ENCODE measurements around the gene ABCC6. TPM values are rescaled to one million over a fixed set of nuclear protein-coding genes. Genes with fewer than 3 reads are reported as not detected.

ABCC6 gene
- total and polyA plus RNA-seq, 2 of the 13 experiments (the other 11 are each of a cell fraction or from before 2014, with no cell fraction given) = 82.4 to 105 TPM

DNA sequence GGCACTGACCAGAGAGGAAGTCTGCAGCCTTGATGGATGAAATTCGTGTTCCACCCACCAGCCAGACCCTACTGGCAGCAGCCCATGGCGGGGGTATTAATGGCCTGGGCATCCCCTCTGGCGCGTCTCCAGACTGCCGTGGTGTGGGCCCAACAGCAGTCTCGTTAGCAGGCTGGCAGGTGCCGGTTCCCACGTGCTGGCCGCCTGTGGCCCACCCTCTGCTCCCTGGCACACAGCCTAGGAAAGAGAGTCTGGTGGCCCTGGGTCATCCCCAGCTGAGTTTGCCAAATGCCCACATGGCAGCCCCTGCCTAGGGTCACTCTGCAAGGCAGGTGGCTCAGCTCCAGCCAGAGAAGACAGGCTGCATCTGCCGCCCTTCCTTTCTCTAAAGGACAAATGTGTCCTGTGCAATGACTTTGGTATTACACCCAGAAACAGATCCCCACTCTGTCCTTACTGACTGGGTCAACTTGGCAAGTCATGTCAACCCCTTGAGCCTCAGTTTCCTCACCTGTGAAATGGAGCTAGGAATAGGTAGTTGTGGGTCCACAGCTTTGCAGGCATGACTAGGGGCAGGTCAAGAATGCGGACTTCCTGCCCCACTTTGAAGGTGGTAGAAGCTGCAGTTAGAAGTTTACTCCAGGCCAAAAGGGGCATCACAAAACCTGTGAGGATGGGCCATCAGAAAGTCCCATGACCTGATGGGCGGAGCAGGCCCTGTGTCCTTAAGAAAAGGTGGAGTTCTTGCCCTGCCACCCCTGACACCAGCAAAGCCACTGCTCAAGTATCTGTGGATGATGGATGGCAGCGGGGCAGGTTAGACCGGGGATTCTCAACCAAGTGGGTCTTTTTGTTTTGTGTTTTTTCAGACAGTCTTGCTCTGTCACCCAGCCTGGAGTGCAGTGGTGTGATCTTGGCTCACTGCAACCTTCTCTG is 76.6 kb downstream of the ABCC6 start (continued):
- TF ChIP-seq ZNF629 (CRISPR knock-in tag; conservative IDR thresholded peaks at IDR 0.05) (peak; percentile 92), ONECUT2 (CRISPR knock-in tag; IDR thresholded peaks at IDR 0.05) (no peak), EP300 (IDR thresholded peaks at IDR 0.05; ENCODE audit: low read depth in 2 of 2, low read length in 2 of 2) (no peak), EP300 (CRISPR knock-in tag; IDR thresholded peaks at IDR 0.05; ENCODE audit: borderline replicate concordance) (no peak), ZNF501 (CRISPR knock-in tag; IDR thresholded peaks at IDR 0.05) (no peak), TAF1 (CRISPR knock-in tag; IDR thresholded peaks at IDR 0.05) (no peak), ZNF570 (CRISPR knock-in tag; IDR thresholded peaks at IDR 0.05; ENCODE audit: borderline replicate concordance) (no peak), IRF1 (CRISPR knock-in tag; IDR thresholded peaks at IDR 0.05; ENCODE audit: low read depth) (no peak), GFI1 (CRISPR knock-in tag; IDR thresholded peaks at IDR 0.05; ENCODE audit: borderline replicate concordance) (no peak), ZNF317 (CRISPR knock-in tag; IDR thresholded peaks at IDR 0.05) (no peak), ZNF274 (CRISPR knock-in tag; IDR thresholded peaks at IDR 0.05) (no peak), PREB (CRISPR knock-in tag; IDR thresholded peaks at IDR 0.05) (no peak), ZNF780A (CRISPR knock-in tag; IDR thresholded peaks at IDR 0.05) (no peak; the same call in 1 of the 2 replicates), ZBTB42 (CRISPR knock-in tag; IDR thresholded peaks at IDR 0.05) (no peak), SMAD3 (CRISPR knock-in tag; IDR thresholded peaks at IDR 0.05) (no peak), HCFC1 (IDR thresholded peaks at IDR 0.05; ENCODE audit: low read depth, low read length) (no peak), ARNTL (CRISPR knock-in tag; IDR thresholded peaks at IDR 0.05) (no peak), ZNF605 (CRISPR knock-in tag; IDR thresholded peaks at IDR 0.05) (peak; percentile 12; the same call in 1 of the 2 replicates), KLF12 (CRISPR knock-in tag; IDR thresholded peaks at IDR 0.05; ENCODE audit: borderline replicate concordance) (no peak), ZNF75D (CRISPR knock-in tag; IDR thresholded peaks at IDR 0.05; ENCODE audit: borderline replicate concordance) (no peak), HNF1B (CRISPR knock-in tag; IDR thresholded peaks at IDR 0.05) (no peak), CREB3 (CRISPR knock-in tag; IDR thresholded peaks at IDR 0.05) (no peak)
- TF ChIP-seq, protein P1, sequence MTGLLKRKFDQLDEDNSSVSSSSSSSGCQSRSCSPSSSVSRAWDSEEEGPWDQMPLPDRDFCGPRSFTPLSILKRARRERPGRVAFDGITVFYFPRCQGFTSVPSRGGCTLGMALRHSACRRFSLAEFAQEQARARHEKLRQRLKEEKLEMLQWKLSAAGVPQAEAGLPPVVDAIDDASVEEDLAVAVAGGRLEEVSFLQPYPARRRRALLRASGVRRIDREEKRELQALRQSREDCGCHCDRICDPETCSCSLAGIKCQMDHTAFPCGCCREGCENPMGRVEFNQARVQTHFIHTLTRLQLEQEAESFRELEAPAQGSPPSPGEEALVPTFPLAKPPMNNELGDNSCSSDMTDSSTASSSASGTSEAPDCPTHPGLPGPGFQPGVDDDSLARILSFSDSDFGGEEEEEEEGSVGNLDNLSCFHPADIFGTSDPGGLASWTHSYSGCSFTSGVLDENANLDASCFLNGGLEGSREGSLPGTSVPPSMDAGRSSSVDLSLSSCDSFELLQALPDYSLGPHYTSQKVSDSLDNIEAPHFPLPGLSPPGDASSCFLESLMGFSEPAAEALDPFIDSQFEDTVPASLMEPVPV (CRISPR knock-in tag; IDR thresholded peaks at IDR 0.05) = no peak

Measured in HepG2 (cell line).